Ishikawa (cell line): Measurements from ENCODE around the gene PADI2.

Experiments used
- CEBPB ChIP-seq: IDR thresholded peaks from 2 replicates; pipeline ENCODE4 v1.6.1; 2012
- CREB1 ChIP-seq: IDR thresholded peaks from 2 replicates; pipeline ENCODE4 v1.6.1; 2012; ENCODE audit warnings: low read depth
- EP300 ChIP-seq: IDR thresholded peaks from 2 replicates; pipeline ENCODE4 v1.6.1; 2012; ENCODE audit warnings: borderline replicate concordance
- REST ChIP-seq: IDR thresholded peaks from 2 replicates; pipeline ENCODE4 v1.6.1; 2012; ENCODE audit warnings: low read depth, mild to moderate bottlenecking
- YY1 ChIP-seq: IDR thresholded peaks from 2 replicates; pipeline ENCODE4 v1.6.1; 2012; ENCODE audit warnings: low read depth

GRCh38 chr1:17055801-17056200 is 63.5 kb downstream of the PADI2 start:
- TF ChIP-seq YY1 (no peak), EP300 (no peak), CREB1 (no peak), CEBPB (no peak), REST (no peak)
